Heart right ventricle (tissue), 16 donors: Measurements from ENCODE around the gene NAGS. TPM values are rescaled to one million over a fixed set of nuclear protein-coding genes. Genes with fewer than 3 reads are reported as not detected.
"Not testable (repeated sequence)": the region's sequence is repeated elsewhere in the genome, so short reads cannot be mapped to it uniquely, and the experiment has no call there.

Source experiments
- ATAC-seq, 8 donors: fragments of 200-7000 bp; cut with Tn5 transposase; one replicate each; pipeline ENCODE4 v1.9.1; 2020; ENCODE audit warnings: mild to moderate bottlenecking in 8 of 8, moderate library complexity in 8 of 8, moderate number of reproducible peaks in 1 of 8
- DNase-seq, 2 donors: peaks; one replicate each; pipeline ENCODE4 v3.0.0-alpha.2; 2020
- H3K27ac ChIP-seq, 10 donors: fragments of 200-600 bp; sonication (generic) in 2 of 10; one replicate each; pipeline versions ENCODE4 v1.5.0 to v1.8.0; 2020 to 2022; ENCODE audit warnings: mild to moderate bottlenecking in 3 of 10
- H3K27me3 ChIP-seq, 7 donors: fragments of 200-600 bp; one replicate each; pipeline ENCODE4 v1.8.0; 2021 to 2022; ENCODE audit warnings: mild to moderate bottlenecking in 2 of 7
- H3K36me3 ChIP-seq, 9 donors: fragments of 200-600 bp; sonication (generic) in 1 of 9; one replicate each; pipeline versions ENCODE4 v1.5.0 to v1.8.0; 2020 to 2022; ENCODE audit warnings: mild to moderate bottlenecking in 2 of 9
- H3K4me1 ChIP-seq, 9 donors: fragments of 200-600 bp; sonication (generic) in 1 of 9; one replicate each; pipeline versions ENCODE4 v1.5.0 to v1.8.0; 2020 to 2022; ENCODE audit warnings: mild to moderate bottlenecking in 4 of 9
- H3K4me3 ChIP-seq, 10 donors: fragments of 200-600 bp; sonication (generic) in 2 of 10; one replicate each; pipeline versions ENCODE4 v1.5.0 to v1.8.0; 2020 to 2022; ENCODE audit warnings: mild to moderate bottlenecking in 7 of 10, moderate library complexity in 2 of 10
- H3K9me3 ChIP-seq, 11 donors: fragments of 200-600 bp in 10 of 11; sonication (generic) in 2 of 11; one replicate each; pipeline versions ENCODE4 v1.5.0 to v1.8.0; 2013 to 2022; ENCODE audit warnings: mild to moderate bottlenecking in 2 of 11, control low read depth in 1 of 11, moderate library complexity in 1 of 11
- WGBS, 2 donors: extraction: QIAGEN DNeasy Blood & Tissue Kit; methylation state at CpG; one replicate each; pipeline ENCODE4 v1.1.7; 2013; ENCODE audit warnings: inconsistent platforms in 1 of 2; 5-methylcytosine and 5-hydroxymethylcytosine counted together
- intact Hi-C, 10 donors: fragments of 100-400 bp; cut with DNase I; formaldehyde crosslinking; loops; one replicate each; pipeline versions ENCODE4 v1.11.1 to v1.14.2; 2022
- long read RNA-seq, 3 donors: library from polyadenylated mRNA; unstranded; transcript quantifications; one replicate each; pipeline ENCODE4 v2.0.0, GENCODE V29; 2020 to 2021
- polyA plus RNA-seq, 2 donors: library from polyadenylated mRNA; stranded (reverse); fragments of 200-250 nt; gene quantifications; one replicate each; pipeline ENCODE4 v1.2.3, GENCODE V29; 2013
- total RNA-seq, 10 donors: library from RNA; stranded (reverse); fragmentation: NEBNext Ultra II Directional in 3 of 10; extraction: Animal tissue kit (Norgen Biotek cat#: 25700) in 3 of 10; gene quantifications; one replicate each; pipeline versions ENCODE4 v1.2.1 to v1.2.4, GENCODE V29; 2021 to 2023
- TF ChIP-seq, protein P1 (sequence below), 9 donors: fragments of 200-600 bp; sonication (generic) in 2 of 9; IDR thresholded peaks; one replicate each; pipeline versions ENCODE4 v1.5.0 to v1.8.0; 2021 to 2022; ENCODE audit warnings: antibody characterized with exemption in 9 of 9, mild to moderate bottlenecking in 5 of 9, moderate library complexity in 1 of 9
- donor health status: Arrhythmogenic right ventricular cardiomyopathy.
- donor health status: ischemic (EF 13 %, LVEDD 7.1; RV severe dilation, severe dysfunction).
- donor health status: healthy with polysubstance abuse.
- donor health status: DM: no; HTN: yes; CAD: no.
- donor health status: DM: no; HTN: no; CAD: no.
- donor health status: ischemic (EF 25% LVEDD 6.9; RV normal size, moderate dysfunction).
- donor health status: ischemic (EF 25% LVEDD 5.7; RV mildly dilated, moderate dysfunction).
- donor health status: healthy.
- donor health status: DM: yes; HTN: yes; CAD: no.
- donor health status: Ischemic cardiomyopathy.
- donor health status: ischemic (EF 35%, LVEDD 5.7; RV mildly dilated, moderate dysfunction).
- donor health status: nonischemic (EF 11% LVEDD 7.7; RV severe dilation, severe dysfunction).
- donor health status: DM: yes; HTN: yes; CAD: no.
- donor health status: PGD.
- donor health status: ischemic (EF 29% LVEDD 5.4; RV normal size, mild dysfunction).
- donor health status: nonischemic (EF 23%, LVEDD 6.1; RV moderate dilation, normal function).

The NAGS gene
- total RNA-seq: under 1 TPM; 0.30 to 0.86 (median 0.53) TPM
- polyA plus RNA-seq: under 1 TPM; 0.37 to 0.86 TPM
- long read RNA-seq, donor 1, partial matches to known transcripts: 1 of 1 reads
- long read RNA-seq, donor 1, other reads (novel, unspliced or antisense): 0 of 1 reads
- long read RNA-seq, donor 2, partial matches to known transcripts: 1 of 4 reads
- long read RNA-seq, donor 2, other reads (novel, unspliced or antisense): 3 of 4 reads
- long read RNA-seq, donor 3: 0 reads

DNA sequence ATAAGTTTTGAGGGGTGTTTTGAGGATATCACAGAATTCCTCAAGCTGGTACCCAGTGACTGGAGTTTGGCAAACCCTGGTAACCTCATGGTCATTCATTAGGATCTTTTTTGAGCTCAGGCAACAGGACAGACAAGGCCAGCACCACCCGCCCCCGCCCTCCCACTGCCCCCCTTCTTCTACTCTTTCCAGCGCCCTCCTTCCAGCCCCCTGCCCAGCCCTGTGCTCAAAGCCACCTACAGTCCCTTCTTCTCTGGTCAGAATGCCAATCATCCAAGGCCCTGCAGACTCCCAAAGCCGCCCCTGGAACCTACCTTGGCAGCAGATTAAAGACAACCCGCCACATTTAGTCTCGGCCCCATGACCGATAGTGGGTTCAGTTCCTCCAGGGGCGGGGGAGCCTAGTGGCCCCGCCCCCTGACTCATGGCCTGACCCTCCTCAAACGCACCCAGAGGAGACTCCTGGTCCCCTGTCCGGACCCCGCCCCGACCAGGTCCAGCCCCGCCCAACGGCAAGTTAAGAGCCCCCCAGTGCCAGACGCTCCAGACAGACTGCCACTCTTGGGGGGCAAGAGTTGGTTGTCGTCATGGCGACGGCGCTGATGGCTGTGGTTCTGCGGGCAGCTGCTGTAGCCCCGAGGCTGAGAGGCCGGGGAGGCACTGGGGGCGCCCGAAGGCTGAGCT lies at the start of gene NAGS:
Gene NAGS, plus strand, starts transcription at position 546 of the 684 bp plus-strand sequence. Its CDS starts 42 bp downstream, at position 588.
- DNase-seq: no peak
- peaks cover 0 to 7% (median 0%) of the 10 kb centered on the region in 9 donors for H3K36me3 ChIP-seq
- ATAC-seq: no peak
- TF ChIP-seq, protein P1, sequence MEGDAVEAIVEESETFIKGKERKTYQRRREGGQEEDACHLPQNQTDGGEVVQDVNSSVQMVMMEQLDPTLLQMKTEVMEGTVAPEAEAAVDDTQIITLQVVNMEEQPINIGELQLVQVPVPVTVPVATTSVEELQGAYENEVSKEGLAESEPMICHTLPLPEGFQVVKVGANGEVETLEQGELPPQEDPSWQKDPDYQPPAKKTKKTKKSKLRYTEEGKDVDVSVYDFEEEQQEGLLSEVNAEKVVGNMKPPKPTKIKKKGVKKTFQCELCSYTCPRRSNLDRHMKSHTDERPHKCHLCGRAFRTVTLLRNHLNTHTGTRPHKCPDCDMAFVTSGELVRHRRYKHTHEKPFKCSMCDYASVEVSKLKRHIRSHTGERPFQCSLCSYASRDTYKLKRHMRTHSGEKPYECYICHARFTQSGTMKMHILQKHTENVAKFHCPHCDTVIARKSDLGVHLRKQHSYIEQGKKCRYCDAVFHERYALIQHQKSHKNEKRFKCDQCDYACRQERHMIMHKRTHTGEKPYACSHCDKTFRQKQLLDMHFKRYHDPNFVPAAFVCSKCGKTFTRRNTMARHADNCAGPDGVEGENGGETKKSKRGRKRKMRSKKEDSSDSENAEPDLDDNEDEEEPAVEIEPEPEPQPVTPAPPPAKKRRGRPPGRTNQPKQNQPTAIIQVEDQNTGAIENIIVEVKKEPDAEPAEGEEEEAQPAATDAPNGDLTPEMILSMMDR (IDR thresholded peaks at IDR 0.05): no peak
- H3K4me1 ChIP-seq: peaks cover 18 to 45% (median 35%) of the 10 kb centered on the region in 9 donors
- H3K27ac ChIP-seq: no peak within 1 kb of the TSS
- WGBS, 2 donors: 8 to 13% methylated on average over 25 of the region's 25 CpGs
- intact Hi-C loops: no loop called here
- peaks cover 14 to 44% (median 25%) of the 10 kb centered on the region in 7 donors for H3K27me3 ChIP-seq
- H3K4me3 ChIP-seq: peak within 1 kb of the TSS in 9 of 10 donors; percentile 38 to 77 (median 66)
- no peaks in the 10 kb centered on the region for H3K9me3 ChIP-seq

GRCh38 chr17:43956222-43956621 lies 48.2 kb upstream of the NAGS start:
- intact Hi-C loops: no loop called here
- DNase-seq: no peak
- Histone ChIP-seq H3K9me3 (no peaks in the 10 kb centered on the region), H3K4me1 (peaks cover 0 to 12% (median 8%) of the 10 kb centered on the region in 9 donors), H3K4me3 (no peak overlapping the region), H3K27ac (no peak overlapping the region), H3K36me3 (no peaks in the 10 kb centered on the region), H3K27me3 (peaks cover 8 to 67% (median 42%) of the 10 kb centered on the region in 7 donors)
- 78 to 88% methylated on average over 8 of the region's 8 CpGs for WGBS, 2 donors
- no peak for ATAC-seq
- TF ChIP-seq, protein P1 (IDR thresholded peaks at IDR 0.05): no peak

- Histone ChIP-seq H3K27me3 (peaks cover 0 to 57% (median 24%) of the 10 kb centered on the region in 7 donors), H3K4me3 (no peak overlapping the region), H3K4me1 (no peaks in the 10 kb centered on the region), H3K9me3 (no peaks in the 10 kb centered on the region), H3K36me3 (no peaks in the 10 kb centered on the region), H3K27ac (no peak overlapping the region)
- ATAC-seq: no peak
- TF ChIP-seq, protein P1 (IDR thresholded peaks at IDR 0.05): no peak
- 64 to 69% methylated on average over 2 of the region's 2 CpGs for WGBS, 2 donors
- no peak for DNase-seq
- intact Hi-C loops: no loop called here
Measured at GRCh38 chr17:43958748-43959352, 45.6 kb upstream of the NAGS start.

- H3K9me3 ChIP-seq, H3K4me1 ChIP-seq, DNase-seq, H3K4me3 ChIP-seq, ATAC-seq, H3K36me3 ChIP-seq, intact Hi-C loops, H3K27ac ChIP-seq: not testable (repeated sequence)
- H3K27me3 ChIP-seq: peaks cover 0 to 43% (median 16%) of the 10 kb centered on the region in 7 donors
- 94 to 97% methylated on average over 6 of the region's 6 CpGs for WGBS, 2 donors
Measured at GRCh38 chr17:43961292-43961691, 43.1 kb upstream of the NAGS start.
